ENCODE results near the gene GSTCD.
"Not testable (repeated sequence)": the region's sequence is repeated elsewhere in the genome, so short reads cannot be mapped to it uniquely, and the experiment has no call there.

Gene GSTCD

DNA sequence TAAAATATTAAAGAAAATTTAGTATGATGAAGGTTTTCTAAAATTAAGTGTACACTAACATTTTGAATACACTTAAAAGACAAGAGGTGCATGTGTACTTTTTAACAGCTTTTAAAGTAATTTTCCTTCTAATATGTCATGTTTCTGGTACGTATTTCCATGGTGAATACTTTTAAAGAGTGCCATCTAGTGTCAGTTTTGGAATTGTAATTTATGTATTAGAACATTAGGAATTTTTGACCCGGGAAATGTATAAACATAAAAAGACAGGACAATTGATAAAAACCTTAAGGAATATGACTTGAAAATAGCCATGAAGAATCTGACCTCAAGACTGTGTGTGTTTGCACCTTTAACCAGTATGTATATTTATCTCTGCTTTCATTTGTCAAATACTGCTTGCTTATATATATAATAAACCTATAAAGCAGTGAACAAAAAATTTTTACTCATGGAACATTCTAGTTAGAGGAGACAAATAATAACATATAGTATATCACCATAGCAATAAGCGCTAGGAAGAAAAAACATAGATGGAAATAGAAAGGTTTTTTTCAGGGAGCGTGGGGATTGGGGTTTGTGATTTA lies 7.2 kb downstream of the GSTCD start:
- no peak for DNase-seq (ENCODE audit: low read depth)

DNA sequence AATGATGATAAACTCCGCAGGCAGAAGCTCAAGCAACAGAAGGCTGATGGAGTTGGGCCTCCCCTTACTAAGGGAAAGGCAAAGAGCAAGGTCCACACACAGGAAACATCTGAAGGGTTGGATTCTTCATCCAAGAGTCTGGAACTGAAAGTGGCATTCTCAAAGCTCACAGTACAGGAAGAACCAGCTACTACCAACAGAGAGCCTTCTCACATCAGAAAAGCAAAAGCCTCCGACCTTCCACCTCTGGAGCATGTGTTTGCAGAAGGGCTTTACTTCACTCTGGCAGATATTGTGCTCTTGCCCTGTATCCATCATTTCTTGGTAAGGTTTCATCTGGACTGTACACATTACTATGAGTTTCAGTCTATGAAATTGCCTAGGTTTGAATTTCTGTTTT lies 10.6 kb downstream of the GSTCD start:
- DNase-seq (ENCODE audit: low read depth) = no peak

DNA sequence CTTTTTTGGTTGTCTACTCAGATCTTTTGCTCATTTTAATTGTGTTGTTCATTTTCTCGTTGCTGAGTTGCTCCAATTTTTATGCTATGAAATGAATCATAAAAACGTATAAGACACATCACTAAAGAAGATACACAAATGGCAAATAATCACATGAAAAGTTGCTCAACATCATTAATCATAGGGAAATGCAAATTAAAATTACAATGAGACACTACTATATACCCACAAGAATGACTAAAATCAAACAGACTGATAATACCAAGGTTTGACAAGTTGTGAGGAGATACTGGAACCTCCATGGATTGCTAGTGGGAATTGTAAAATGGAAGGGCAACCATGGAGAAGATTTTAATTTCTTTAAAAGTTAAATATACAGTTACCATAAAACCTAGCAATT lies 17.0 kb downstream of the GSTCD start:
- no peak for DNase-seq (ENCODE audit: low read depth)

DNA sequence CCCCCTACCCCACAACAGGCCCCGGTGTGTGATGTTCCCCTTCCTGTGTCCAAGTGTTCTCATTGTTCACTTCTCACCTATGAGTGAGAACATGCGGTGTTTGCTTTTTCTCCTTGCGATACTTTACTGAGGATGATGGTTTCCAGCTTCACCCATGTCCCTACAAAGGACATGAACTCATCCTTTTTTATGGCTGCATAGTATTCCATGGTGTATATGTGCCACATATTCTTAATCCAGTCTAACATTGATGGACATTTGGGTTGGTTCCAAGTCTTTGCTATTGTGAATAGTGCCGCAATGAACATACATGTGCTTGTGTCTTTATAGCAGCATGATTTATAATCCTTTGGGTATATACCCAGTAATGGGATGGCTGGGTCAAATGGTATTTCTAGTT lies 21.3 kb downstream of the GSTCD start:
- not testable (repeated sequence) for DNase-seq (ENCODE audit: low read depth)

DNA sequence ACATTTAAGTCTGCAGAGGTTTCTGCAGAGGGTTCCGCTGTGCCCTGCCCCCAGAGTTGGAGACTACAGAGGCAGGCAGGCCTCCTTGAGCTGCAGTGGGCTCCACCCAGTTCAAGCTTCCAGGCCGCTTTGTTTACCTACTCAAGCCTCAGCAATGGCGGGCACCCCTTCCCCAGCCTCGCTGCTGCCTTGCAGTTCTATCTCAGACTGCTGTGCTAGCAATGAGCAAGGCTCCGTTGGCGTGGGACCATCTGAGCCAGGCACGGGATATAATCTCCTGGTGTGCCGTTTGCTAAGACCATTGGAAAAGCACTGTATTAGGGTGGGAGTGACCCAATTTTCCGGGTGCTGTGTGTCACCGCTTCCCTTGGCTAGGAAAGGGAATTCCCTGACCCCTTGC lies 26.6 kb downstream of the GSTCD start:
- not testable (repeated sequence) for DNase-seq (ENCODE audit: low read depth)

DNA sequence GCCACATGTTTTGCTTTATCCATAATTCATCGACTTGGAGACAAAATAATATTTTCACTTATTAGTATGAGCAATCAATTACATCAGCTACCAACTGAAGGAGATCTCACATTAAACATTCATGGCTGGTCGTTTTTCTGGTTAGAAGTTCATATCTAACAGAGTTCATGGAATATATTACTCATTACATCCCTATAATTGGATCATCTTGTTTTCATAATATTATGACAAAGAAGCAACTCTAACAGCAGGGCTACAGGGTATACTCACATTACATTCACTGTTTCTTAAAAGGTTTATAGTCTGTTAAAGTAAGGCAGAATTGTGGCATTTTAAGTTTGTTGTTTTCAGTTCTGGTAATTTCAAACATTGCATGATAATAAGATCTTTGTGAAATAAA lies 33.0 kb downstream of the GSTCD start:
- DNase-seq (ENCODE audit: low read depth) = peak; percentile 8

DNA sequence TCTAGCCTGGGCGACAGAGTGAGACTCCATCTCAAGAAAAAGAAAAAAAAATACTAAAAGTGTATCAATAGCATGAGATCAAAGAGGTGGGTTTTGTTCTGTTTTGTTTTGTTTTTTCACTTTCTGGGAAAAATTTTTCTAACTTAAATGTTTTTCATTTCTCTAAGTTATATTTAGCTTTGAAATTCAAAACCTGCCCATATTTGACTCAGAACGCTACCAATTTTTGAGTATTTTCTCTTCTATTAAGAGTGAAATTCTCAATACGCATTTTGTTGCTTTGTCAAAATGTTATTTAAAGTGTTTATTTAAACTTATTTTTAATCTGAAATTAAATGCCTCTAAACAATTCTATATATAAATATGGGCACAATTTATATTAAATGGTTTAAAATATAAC lies 39.6 kb downstream of the GSTCD start:
- no peak for DNase-seq (ENCODE audit: low read depth)

DNA sequence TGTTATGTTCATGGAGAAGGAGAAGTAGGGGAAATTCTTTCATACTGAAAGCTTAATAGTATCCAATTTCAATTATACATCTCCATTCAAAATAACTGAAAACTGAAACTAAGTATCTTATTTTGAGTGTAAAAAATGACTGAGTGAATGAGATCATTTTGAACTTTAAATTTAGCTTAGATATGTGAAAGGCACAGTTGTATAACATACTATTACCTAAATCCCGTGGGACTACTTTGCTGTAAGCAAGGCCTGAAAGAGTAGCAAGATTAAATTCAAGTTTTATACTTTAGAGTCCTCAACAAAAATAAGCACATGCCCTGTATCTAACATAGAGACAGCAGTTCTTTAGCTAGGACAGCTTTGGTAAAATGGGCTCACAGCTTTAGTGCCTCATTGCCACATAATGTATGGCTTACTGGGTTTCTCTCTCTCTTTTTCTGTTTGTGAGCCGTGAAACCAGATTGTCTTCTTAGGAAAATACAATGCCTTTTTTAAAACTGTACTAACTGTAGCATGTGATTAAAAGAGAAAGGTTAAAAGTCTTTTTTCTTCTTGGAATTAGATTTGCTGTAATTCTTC lies 43.2 kb downstream of the GSTCD start:
- no peak for DNase-seq (ENCODE audit: low read depth)

DNA sequence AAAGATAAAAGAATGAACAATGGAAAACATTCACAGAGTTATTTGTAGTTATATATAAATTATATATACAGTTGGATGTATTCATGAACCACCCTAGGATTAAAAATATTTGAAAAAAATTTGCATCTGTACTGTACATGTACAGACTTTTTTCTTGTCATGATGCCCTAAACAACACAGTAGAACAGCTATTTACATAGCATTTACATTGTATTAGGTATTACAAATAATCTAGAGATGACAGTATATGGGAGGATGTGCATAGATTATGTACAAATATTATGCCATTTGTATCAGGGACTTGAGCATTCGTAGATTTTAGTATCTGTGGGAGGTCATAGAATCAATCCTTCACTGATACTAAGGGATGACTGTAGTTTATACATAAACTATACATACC lies 44.8 kb downstream of the GSTCD start:
- no peak for DNase-seq (ENCODE audit: low read depth)

DNA sequence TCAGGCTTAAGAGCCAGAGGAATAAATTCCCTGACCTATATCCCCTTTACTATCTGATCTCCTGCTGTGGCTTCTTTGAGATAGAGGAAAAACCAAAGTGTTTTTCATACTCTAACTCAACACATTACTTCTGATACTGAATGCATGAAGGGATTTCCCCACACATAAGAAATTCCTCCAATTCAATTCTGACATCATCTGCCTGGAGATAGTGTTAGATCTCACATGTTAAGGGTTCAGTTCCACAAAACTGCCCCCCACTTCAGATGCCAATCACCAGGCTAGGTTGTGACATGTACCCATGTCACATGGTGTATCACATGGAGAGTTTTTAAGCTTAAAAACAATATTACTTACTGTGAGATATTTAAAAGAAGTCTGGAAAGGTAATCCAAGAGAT lies 46.8 kb downstream of the GSTCD start:
- no peak for DNase-seq (ENCODE audit: low read depth)

DNA sequence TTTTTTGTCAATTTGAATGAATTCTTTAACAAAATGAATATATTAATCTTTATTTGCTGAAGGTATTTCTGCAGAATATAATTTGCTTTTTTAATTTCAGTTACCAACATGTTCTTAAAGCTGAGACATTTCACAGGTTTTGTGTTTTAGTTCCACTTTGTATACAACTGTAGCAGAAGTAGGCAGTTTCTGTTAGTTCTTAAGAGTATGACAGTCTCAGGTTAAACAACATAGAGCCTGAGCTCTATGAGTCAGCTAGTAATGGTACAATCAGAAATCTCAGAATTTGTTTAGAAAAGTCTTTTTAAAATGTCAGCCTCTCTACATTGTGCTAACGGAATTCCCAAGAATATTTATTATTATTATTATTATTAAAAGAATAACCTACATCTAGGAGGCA lies 50.4 kb downstream of the GSTCD start:
- no peak for DNase-seq (ENCODE audit: low read depth)

DNA sequence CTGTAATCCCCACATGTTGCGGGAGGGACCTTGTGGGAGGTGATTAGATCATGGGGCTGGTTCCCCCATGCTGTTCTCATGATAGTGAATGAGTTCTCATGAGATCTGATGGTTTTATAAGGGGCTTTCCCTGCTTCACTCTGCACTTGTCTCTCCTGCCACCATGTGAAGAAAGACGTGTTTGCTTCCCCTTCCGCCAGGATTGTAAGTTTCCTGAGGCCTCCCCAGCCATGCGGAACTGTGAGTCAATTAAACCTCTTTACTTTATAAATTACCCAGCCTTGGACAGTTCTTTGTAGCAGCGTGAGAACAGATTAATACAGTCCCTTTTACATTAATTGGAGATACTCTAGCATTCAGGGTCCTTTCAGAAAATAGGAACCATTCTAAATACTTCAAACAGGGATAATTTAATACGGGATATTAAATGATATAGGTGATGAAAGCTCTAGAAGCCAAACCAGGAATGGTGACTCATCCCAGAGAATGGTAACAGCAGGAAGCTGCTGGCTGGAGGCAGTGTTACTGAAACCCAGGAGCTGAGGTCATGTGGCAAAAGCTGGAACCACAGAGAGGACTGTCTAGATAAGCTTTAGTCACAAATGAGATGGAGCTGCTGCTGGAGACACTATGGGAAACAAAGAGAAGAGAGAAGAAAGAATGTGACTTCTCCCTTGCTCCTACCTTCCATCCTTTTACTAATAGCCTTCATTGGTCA lies 57.3 kb downstream of the GSTCD start:
- peak; percentile 92 for DNase-seq (ENCODE audit: low read depth)

DNA sequence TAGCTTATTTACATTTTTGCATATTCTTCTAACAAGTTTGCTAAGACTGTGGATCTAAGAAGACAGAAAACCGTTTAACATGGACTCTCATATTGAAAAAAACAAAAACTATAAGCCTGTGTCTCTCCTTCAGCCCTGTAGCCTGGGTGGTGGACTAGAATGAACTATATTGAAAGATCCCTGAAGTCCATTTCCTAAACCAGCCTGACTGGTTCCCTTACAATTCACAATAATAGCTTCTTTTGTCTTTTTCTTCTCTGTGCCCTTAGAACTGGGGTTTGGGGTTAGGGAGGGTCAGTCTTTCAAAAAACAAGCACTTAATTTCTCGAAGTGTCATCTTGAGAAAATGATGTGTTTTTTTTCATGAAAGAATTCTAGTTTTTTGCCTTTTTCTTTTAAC lies 59.0 kb downstream of the GSTCD start:
- DNase-seq (ENCODE audit: low read depth) = no peak

DNA sequence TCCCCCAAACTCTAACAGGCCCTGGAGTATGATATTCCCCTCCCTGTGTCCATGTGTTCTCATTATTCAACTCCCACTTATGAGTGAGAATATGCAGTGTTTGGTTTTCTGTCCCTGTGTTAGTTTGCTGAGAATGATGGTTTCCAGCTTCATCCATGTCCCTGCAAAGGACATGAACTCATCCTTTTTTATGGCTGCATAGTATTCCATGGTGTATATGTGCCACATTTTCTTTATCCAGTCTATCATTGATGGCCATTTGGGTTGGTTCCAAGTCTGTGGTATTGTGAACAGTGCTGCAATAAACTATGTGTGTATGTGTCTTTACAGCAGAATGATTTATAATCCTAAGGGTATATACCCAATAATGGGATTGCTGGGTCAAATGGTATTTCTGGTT lies 61.9 kb downstream of the GSTCD start:
- DNase-seq (ENCODE audit: low read depth) = not testable (repeated sequence)

DNA sequence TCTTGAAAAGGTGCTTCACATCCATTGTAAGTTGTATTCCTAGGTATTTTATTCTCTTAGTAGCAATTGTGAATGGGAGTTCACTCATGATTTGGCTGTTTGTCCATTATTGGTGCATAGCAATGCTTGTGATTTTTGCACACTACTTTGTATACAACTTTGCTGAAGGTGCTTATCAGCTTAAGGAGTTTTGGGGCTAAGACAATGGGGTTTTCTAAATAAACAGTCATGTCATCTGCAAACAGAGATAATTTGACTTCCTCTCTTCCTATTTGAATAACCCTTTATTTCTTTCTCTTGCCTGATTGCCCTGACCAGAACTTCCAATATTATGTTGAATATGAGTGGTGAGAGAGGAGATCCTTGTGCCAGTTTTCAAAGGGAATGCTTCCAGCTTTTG lies 63.5 kb downstream of the GSTCD start:
- DNase-seq (ENCODE audit: low read depth) = not testable (repeated sequence)

DNA sequence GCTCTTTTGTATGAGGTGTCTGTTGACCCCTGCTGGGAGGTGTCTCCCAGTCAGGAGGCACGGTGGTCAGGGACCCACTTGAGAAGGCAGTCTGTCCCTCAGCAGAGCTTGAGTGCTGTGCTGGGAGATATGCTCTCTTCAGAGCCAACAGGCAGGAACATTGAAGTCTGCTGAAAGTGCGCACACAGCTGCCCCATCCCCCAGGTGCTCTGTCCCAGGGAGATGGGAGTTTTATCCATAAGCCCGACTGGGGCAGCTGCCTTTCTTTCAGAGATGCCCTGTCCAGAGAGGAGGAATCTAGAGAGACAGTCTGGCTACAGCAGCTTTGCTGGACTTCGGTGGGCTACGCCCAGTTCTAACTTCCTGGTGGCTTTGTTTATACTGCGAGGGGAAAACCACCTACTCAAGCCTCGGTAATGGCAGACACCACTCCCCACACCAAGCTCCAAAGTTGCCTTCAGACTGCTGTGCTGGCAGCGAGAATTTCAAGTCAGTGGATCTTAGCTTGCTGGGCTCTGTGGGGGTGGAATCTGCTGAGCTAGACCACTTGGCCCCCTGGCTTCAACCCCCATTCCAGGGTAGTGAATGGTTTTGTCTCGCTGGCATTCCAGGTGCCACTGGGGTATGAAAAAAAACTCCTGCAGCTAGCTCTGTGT lies 67.3 kb downstream of the GSTCD start:
- not testable (repeated sequence) for DNase-seq (ENCODE audit: low read depth)

DNA sequence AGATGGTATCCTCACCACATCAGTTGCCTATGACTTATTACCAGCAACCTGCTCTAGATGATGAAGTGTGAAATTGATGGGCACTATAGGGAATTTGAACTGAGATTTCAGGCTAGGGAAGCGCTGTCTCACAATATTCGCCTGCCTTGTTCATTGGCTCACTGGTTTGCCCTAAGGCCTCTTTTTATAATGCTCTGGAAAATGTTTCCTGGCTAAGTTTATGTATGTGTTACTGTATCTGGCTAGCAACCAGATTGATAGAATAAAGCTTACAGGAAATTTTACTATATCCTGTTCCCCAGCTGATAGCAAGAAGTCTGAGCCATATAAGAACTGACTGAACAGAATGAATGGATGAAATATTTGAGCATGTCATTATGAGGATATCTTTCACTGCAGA lies 71.6 kb downstream of the GSTCD start:
- no peak for DNase-seq (ENCODE audit: low read depth)

DNA sequence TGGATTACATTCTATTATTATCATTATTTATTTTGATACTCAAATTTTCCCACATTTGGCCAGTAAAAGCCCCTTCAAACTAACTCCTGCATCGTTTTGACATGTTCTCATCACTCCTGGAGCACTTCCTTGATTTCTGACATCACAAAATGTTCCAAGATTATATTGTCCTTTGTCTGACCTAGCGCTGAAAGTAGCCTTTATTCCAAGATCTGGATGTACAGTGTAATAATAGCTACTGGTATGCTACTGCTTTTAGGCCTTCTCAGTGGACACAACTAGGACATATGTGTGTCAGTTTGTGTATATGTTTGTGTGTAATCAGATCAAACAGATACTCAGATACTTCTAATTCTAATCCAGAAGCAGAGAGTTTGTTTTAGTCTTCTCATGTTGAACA lies 76.2 kb downstream of the GSTCD start:
- DNase-seq (ENCODE audit: low read depth) = no peak

DNA sequence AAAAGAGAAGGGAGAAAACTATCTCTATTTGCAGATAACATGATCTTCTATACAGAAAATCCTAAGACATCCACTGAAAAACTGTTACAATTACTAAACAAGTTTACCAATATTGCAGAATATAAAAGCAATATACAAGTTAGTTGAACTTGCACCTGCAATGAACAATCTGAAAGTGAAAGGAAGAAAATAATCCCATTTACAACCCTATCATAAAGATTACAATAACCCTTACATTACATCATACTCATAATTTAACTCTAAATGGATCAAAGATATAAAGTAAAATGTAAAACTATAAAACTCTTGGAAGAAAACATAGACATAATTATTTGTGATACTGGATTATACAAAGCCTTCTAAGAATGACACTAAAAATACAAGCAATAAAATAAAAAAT lies 77.2 kb downstream of the GSTCD start:
- DNase-seq (ENCODE audit: low read depth) = no peak

DNA sequence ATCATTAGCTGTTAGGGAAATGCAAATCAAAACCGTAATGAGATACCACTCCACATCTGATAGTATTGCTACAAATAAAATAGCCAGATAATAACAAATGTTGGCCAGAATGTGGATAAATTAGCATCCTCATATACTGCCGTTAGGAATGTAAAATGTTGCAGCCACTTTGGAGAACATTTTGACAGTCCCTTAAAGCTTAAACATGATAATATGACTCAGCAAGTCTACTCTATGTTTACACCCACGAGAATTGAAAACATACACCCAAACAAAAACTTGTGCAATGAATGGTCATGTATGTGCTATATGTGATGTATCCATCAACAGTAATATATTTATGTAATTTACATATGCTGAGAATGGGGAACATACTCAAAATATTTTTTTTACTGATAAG lies 78.2 kb downstream of the GSTCD start:
- DNase-seq (ENCODE audit: low read depth) = no peak

DNA sequence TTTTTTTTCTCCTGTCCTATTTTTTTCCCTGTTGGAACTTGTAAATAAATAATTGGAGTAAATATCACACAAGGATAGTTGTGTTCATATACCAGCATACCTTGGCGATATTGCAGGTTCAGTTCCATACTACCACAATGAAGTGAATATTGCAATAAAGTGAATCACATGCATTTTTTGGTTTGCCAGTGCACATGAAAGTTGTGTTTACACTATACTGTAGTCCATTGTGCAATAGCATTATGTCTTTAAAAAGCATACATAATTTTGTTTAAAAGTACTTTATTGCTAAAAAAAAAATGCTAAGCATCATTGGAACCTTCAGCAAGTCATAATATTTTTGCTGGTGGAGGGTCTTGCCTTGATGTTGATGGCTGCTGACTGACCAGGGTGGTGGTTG lies 88.6 kb downstream of the GSTCD start:
- DNase-seq (ENCODE audit: low read depth) = no peak

DNA sequence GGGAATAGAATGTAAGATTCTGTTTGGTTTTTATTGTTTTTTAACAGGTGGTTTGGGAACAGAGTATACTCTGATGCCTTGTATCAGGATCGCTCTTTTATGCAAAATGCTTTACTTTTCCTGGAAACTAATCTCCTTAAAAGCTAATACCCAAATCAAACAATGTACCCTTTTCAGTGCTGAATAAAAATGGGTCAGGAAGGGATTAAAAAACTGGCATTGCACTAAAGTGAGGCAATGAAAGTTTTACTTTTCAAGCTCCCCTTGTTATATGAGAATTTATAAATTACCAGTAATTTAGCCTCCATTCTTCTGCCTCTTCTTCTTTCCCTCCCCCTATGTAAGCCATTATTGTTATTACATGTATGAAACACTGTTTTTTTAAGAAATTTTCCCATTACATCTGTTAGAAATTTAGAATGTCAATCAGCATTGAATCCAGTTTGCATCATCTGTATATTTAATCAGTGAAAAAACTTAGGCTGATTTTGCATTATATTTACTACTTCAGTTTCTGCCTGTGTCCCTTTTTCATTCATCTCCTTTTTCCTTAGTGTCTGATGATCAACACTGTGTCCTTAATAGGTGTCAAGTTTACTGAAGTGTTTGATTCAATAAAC lies 97.0 kb downstream of the GSTCD start:
- no peak for DNase-seq (ENCODE audit: low read depth)

DNA sequence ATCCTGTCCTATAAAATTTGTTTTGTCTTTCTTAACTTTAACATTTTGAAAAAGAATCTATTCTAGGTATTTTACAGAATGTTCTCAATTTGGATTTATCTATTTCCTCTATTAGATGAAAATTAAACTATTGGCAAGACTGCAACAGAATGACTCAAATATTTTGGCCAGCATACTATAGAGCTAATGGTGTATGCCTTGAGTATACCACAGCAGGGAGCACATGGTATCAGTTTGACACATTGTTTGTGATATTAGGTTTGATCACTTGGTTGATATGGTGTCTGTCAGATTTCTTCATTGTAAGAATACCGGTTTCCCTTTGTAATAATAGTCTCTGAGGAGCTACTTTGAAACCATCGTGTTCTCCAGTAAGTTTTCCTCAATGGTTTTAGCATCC lies 98.9 kb downstream of the GSTCD start:
- DNase-seq (ENCODE audit: low read depth) = no peak
